GM20431 (cell line): Measurements from ENCODE around the gene PSMA7.

Experiments
- in situ Hi-C: fragments of 300-500 bp; cut with MseI, MboI; formaldehyde crosslinking; loops from one replicate; pipeline ENCODE4 v1.15.0; 2020; ENCODE audit warnings: low sequenced_read_pairs; ENCODE audit not compliant: unreplicated experiment

The PSMA7 gene

DNA sequence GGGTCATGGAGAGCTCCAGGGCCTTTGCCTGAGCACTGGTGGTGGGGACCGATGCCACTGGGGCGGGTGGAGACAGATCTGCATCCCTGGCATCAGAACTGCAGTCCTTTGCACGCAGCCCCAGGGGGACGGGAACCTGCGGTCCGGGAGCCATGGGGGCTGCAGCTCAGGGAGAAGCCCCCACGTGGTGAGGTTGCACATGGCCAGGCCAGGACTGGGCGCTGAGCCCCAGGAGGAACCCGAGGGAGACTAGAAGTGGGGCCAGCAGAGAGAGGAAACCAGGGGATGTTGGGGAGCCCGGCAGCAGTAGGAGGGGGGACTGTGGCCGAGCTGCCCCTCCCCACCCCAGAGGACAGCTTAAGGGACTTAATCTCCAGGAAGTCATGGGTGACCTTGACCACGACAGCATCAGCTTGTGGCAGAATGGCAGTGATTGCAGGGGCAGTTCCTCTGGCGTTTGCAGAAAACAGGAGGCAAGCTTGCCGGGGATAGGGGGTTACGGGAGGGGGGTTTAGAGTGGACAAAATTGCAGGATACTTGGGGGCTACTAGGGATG is 38.9 kb downstream of the PSMA7 start:
- in situ Hi-C loops = no loop called here

DNA sequence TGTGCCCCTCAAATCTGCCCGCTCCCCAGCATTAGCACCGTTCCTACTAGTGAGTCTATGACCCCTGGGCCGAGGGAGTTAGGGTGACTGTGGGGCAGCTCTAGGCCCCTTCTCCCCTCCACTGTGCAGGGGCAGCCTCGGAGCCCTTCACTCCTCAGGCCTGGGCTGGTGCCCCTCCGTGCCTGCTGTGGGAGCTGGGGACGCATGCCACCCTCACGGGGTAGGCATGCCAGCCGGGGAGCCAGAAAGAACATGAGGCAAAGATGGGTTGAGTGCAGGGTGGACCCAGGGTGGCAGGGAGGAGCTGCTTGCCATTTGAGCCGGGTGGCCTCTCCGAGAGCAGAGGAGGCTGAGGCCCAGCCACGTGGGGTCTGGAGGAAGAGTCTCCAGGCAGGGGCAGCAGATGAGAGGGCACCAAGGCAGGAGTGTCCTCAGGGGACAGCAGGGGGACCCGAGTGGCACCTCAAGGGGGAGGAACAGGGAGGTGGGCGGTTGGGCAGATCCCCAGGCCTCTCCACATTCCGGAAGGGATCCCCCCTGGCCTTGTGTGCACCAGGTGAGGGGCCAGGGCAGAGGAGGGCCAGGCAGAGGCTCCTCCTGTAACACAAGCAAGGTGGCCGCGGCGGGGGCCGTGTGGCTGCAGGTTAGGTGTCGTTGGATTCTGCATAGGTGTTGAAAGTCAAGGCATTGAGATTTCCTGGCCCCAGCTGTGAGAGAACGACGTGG is 39.5 kb downstream of the PSMA7 start:
- in situ Hi-C loops = no loop called here

DNA sequence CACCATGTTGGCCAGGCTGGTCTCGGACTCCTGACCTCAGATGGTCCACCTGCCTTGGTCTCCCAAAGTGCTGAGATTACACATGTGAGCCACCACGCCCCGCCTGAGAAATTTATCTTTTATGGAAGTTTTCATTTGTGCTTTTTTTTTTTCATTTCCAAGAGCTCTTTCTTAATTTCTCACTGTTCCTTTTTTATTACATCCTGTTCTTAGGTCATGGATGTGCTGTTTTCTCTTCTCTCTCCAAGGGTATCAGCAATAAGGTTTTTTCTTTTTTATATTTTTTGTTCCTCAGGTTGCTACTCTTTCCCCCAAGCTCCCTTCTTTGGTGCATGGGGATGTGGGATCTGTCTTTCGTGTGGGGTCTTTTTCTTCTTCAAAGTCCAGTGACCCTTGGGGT is 42.1 kb downstream of the PSMA7 start:
- in situ Hi-C loops = no loop called here

DNA sequence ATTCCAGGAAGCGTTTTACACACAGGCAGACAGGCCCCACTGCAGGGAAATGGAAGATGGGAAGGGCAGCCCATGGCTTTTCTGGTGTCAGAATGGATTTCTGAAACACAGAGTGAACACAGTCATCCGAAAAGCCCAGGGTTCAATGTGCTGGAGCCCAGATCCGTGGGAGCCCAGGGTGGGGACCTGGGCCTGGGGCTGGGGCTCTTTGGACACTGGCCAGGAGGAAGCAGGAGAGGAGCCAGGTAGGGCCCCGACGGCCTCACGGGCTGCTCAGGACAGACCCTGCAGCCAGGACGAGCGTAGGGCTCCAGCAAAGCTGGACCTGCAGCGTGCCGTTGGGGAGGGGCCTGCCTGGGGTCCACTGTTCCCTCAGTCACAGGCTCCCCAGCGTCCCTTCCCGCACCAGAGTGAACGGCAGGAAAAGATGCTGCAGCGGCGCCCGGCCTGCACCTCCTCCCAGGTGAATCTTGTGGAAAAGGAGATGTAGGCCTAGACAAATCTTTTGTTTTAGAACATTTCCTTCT is 45.2 kb downstream of the PSMA7 start:
- in situ Hi-C loops = no loop called here

DNA sequence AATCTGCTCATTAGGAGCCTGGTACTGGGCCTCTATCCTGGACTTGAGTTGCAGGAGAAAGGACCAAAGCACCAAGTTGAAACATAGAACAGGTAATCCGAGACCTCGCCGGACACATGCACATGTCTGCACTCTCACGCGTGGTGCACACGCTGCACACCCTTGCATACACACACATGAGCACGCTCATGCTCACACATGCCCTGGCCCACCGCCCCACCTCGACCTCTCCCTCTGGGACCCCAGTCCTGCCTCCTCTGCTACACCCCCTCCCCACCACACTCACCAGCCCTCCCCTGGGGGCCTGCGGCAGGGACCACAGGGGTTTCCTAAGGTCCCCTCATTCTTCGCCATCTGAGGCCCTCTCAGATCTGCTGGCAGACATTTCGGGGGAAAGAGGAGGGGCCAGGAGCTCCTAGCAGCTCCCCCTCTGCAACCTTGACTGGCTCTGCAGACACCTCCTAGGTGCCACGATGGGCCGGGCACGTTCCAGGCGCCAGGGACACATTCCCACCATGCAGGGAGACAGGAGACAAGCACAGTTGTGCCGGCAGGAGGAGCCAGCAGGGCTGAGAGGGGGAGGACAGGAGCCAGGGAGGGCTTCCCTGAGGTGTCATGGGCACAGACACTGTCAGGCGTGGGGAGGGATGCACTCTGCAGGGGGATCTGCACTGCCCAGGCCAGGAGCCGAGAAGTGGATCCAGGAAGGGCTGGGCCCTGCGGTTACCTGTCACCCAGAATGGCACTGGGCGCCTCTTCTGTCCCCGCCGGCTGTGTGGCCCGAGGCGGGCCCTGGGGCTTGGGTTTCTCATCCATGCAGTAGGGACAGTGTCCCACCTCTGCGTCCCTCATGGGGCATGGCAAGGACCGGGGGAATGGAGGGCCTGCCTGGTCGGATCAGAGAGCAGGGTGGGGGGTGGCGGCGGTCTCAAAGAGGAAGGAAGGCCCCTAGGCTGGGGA is 46.5 kb downstream of the PSMA7 start:
- in situ Hi-C loops = no loop called here

DNA sequence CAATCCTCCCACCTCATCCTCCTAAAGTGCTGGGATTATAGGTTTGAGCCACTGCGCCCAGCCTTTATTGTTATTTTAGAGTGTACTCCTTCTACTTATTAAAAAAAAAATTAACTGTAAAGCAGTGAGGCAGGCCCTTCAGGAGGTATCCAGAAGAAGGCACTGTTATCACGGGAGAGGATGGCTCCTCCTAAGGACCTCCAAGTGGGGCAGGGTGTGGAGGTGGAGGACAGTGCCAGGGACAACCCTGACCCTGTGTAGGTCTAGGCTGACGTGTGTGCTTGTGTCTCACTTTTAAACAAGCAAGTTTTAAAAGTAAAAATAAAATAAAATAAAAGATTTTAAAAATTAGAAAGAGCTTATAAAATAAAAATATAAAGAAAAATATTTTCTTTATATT is 53.8 kb downstream of the PSMA7 start:
- in situ Hi-C loops = no loop called here

DNA sequence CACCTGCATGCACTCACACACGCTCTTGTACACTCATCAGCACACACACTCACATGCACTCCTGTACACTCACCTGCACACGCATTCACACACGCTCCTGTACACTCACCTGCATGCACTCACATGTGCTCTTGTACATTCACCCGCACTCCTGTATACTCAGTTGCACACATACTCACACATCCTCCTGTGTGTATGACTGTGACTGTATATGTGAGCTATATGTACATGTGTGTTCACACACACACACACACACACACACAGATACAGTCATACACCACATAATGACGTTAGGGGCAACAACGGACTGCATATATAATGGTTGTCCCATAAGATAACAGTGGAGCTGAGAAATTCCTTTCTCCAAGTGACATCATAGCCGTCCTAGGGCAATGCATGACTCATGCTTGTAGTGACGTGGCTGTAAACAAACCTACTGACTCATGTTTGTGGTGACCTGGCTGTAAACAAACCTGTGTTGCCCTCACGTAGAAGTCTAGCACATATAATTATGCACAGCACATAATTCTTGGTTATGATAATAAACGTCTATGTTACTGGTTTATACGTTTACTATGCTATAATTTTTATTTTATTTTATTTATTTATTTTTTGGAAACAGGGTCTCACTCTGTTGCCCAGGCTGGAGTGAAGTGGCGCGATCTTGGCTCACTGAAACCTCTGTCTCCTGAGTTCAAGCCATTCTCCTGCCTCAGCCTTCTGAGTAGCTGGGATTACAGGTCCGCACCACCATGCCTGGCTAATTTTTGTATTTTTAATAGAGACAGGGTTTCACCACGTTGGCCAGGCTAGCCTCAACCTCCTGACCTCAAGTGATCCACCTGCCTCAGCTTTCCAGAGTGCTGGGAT is 54.7 kb downstream of the PSMA7 start:
- in situ Hi-C loops = no loop called here

DNA sequence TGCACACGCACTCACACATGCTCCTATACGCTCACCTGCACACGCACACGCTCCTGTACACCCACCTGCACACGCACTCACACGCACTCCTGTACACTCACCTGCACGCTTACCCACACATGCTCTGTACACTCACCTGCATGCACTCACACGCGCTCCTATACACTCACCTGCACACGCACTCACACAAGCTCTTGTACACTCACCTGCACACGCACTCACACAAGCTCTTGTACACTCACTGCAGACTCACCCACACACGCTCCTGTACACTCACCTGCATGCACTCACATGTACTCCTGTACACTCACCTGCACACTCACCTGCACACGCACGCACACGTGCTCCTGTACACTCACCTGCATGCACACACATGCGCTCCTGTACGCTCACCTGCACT is 55.6 kb downstream of the PSMA7 start:
- in situ Hi-C loops = no loop called here

DNA sequence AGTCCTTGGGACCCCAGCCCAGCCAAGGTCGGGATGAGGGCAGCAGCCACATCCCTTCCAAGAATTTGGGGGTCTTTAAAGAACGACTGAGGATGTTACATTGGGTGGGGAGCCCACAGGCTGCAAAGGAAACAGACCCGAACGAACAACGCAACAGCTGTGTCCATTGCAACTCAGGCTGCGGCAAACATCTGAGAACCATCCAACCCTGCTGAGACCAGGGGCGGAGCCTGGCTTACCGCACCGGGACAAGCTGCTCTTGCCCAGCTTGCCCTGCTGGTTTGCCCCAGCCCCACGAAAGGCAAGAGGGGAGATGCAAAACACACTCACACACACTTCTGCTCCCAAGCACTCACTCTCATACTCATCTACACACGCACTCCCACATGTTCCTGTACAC is 56.0 kb downstream of the PSMA7 start:
- in situ Hi-C loops = no loop called here
